ENCODE measurements around the gene MLLT6. TPM values are rescaled to one million over a fixed set of nuclear protein-coding genes. Genes with fewer than 3 reads are reported as not detected.

The MLLT6 gene
- total and polyA plus RNA-seq, 2 of the 13 experiments (the other 11 are each of a cell fraction or from before 2014, with no cell fraction given) = 50.7 to 69.5 TPM

DNA sequence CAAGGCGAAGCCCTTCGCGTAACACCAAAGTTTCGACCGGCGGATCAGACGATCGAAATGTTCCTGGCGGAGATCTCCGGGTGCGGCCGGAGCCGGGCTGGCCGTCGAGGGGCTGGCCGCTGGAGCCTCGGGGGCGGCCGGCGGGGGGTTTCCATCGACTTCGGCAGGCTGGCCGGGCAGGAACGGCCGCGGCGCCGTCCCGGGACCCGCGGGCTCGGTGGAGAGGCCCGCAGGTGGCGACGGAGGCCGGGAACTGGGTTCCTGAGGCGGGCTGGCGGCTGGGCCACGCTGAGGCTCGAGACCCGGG, 31.4 kb upstream of the MLLT6 start (continued):
- TF ChIP-seq NKX3-1 (CRISPR knock-in tag; IDR thresholded peaks at IDR 0.05) = no peak
- TF ChIP-seq, protein P1, sequence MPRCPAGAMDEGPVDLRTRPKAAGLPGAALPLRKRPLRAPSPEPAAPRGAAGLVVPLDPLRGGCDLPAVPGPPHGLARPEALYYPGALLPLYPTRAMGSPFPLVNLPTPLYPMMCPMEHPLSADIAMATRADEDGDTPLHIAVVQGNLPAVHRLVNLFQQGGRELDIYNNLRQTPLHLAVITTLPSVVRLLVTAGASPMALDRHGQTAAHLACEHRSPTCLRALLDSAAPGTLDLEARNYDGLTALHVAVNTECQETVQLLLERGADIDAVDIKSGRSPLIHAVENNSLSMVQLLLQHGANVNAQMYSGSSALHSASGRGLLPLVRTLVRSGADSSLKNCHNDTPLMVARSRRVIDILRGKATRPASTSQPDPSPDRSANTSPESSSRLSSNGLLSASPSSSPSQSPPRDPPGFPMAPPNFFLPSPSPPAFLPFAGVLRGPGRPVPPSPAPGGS (CRISPR knock-in tag; IDR thresholded peaks at IDR 0.05) = no peak
- no peak for TF ChIP-seq JARID2 (CRISPR knock-in tag; IDR thresholded peaks at IDR 0.05; ENCODE audit: insufficient replicate concordance)
- 0 out of 2 replicates have a peak, but pooled peaks have one; percentile 28 for TF ChIP-seq ETV6 (CRISPR knock-in tag; conservative IDR thresholded peaks at IDR 0.05)
- 0 out of 2 replicates have a peak, but pooled peaks have one; percentile 26 for TF ChIP-seq ZIK1 (CRISPR knock-in tag; IDR thresholded peaks at IDR 0.05; ENCODE audit: borderline replicate concordance, low read depth)
- TF ChIP-seq, protein P2, sequence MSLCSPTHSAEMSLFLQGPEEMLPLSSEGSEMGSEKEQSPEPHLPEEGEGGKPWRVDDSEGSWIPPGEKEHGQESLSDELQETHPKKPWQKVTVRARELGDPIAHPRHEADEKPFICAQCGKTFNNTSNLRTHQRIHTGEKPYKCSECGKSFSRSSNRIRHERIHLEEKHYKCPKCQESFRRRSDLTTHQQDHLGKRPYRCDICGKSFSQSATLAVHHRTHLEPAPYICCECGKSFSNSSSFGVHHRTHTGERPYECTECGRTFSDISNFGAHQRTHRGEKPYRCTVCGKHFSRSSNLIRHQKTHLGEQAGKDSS (CRISPR knock-in tag; IDR thresholded peaks at IDR 0.05; ENCODE audit: borderline replicate concordance, low read depth) = no peak
- TF ChIP-seq, protein P3, sequence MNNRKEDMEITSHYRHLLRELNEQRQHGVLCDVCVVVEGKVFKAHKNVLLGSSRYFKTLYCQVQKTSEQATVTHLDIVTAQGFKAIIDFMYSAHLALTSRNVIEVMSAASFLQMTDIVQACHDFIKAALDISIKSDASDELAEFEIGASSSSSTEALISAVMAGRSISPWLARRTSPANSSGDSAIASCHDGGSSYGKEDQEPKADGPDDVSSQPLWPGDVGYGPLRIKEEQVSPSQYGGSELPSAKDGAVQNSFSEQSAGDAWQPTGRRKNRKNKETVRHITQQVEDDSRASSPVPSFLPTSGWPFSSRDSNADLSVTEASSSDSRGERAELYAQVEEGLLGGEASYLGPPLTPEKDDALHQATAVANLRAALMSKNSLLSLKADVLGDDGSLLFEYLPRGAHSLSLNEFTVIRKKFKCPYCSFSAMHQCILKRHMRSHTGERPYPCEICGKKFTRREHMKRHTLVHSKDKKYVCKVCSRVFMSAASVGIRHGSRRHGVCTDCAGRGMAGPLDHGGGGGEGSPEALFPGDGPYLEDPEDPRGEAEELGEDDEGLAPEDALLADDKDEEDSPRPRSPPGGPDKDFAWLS (CRISPR knock-in tag; IDR thresholded peaks at IDR 0.05; ENCODE audit: borderline replicate concordance) = no peak
- TF ChIP-seq, protein P4, sequence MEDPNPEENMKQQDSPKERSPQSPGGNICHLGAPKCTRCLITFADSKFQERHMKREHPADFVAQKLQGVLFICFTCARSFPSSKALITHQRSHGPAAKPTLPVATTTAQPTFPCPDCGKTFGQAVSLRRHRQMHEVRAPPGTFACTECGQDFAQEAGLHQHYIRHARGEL (CRISPR knock-in tag; IDR thresholded peaks at IDR 0.05) = no peak
- TF ChIP-seq, protein P5, sequence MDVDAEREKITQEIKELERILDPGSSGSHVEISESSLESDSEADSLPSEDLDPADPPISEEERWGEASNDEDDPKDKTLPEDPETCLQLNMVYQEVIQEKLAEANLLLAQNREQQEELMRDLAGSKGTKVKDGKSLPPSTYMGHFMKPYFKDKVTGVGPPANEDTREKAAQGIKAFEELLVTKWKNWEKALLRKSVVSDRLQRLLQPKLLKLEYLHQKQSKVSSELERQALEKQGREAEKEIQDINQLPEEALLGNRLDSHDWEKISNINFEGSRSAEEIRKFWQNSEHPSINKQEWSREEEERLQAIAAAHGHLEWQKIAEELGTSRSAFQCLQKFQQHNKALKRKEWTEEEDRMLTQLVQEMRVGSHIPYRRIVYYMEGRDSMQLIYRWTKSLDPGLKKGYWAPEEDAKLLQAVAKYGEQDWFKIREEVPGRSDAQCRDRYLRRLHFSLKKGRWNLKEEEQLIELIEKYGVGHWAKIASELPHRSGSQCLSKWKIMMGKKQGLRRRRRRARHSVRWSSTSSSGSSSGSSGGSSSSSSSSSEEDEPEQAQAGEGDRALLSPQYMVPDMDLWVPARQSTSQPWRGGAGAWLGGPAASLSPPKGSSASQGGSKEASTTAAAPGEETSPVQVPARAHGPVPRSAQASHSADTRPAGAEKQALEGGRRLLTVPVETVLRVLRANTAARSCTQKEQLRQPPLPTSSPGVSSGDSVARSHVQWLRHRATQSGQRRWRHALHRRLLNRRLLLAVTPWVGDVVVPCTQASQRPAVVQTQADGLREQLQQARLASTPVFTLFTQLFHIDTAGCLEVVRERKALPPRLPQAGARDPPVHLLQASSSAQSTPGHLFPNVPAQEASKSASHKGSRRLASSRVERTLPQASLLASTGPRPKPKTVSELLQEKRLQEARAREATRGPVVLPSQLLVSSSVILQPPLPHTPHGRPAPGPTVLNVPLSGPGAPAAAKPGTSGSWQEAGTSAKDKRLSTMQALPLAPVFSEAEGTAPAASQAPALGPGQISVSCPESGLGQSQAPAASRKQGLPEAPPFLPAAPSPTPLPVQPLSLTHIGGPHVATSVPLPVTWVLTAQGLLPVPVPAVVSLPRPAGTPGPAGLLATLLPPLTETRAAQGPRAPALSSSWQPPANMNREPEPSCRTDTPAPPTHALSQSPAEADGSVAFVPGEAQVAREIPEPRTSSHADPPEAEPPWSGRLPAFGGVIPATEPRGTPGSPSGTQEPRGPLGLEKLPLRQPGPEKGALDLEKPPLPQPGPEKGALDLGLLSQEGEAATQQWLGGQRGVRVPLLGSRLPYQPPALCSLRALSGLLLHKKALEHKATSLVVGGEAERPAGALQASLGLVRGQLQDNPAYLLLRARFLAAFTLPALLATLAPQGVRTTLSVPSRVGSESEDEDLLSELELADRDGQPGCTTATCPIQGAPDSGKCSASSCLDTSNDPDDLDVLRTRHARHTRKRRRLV (CRISPR knock-in tag; IDR thresholded peaks at IDR 0.05) = no peak
- 0 out of 2 replicates have a peak, but pooled peaks have one; percentile 33 for TF ChIP-seq ZNF616 (CRISPR knock-in tag; IDR thresholded peaks at IDR 0.05; ENCODE audit: low read depth)
- TF ChIP-seq ZFP37 (CRISPR knock-in tag; IDR thresholded peaks at IDR 0.05; ENCODE audit: borderline replicate concordance) = no peak
- no peak for TF ChIP-seq ELF1 (CRISPR knock-in tag; IDR thresholded peaks at IDR 0.05)
- no peak for TF ChIP-seq GFI1 (CRISPR knock-in tag; IDR thresholded peaks at IDR 0.05; ENCODE audit: borderline replicate concordance)
- TF ChIP-seq, protein P6, sequence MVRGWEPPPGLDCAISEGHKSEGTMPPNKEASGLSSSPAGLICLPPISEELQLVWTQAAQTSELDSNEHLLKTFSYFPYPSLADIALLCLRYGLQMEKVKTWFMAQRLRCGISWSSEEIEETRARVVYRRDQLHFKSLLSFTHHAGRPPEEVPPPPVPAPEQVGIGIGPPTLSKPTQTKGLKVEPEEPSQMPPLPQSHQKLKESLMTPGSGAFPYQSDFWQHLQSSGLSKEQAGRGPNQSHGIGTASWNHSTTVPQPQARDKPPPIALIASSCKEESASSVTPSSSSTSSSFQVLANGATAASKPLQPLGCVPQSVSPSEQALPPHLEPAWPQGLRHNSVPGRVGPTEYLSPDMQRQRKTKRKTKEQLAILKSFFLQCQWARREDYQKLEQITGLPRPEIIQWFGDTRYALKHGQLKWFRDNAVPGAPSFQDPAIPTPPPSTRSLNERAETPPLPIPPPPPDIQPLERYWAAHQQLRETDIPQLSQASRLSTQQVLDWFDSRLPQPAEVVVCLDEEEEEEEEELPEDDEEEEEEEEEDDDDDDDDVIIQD (CRISPR knock-in tag; IDR thresholded peaks at IDR 0.05; ENCODE audit: low read depth) = no peak
- no peak for TF ChIP-seq BRCA1 (CRISPR knock-in tag; IDR thresholded peaks at IDR 0.05)
- TF ChIP-seq STAG1 (CRISPR knock-in tag; IDR thresholded peaks at IDR 0.05) = peak; percentile 9; the same call in 1 of the 2 replicates
- TF ChIP-seq ZNF709 (CRISPR knock-in tag; IDR thresholded peaks at IDR 0.05) = no peak
- TF ChIP-seq SPEN (CRISPR knock-in tag; IDR thresholded peaks at IDR 0.05; ENCODE audit: low read depth) = no peak
- no peak for TF ChIP-seq SMC3 (IDR thresholded peaks at IDR 0.05; ENCODE audit: low read length)
- TF ChIP-seq RFXAP (CRISPR knock-in tag; IDR thresholded peaks at IDR 0.05; ENCODE audit: borderline replicate concordance) = no peak

Data from HepG2 (cell line).